Cardiac septum (tissue), 1 donor: ENCODE data around the gene ATP10A. TPM values are rescaled to one million over a fixed set of nuclear protein-coding genes. Genes with fewer than 3 reads are reported as not detected.
"Not testable (repeated sequence)": the region's sequence is repeated elsewhere in the genome, so short reads cannot be mapped to it uniquely, and the experiment has no call there.

Experiments used
- DNase-seq: peaks from one replicate; pipeline ENCODE4 v3.0.0-alpha.2; 2020; ENCODE audit warnings: low spot score
- intact Hi-C: fragments of 100-400 bp; cut with DNase I; formaldehyde crosslinking; loops from one replicate; pipeline ENCODE4 v1.14.0; 2022
- microRNA-seq: library from miRNA; unstranded; fragments of <30 nt; microRNA quantifications from one replicate; pipeline ENCODE4 v1.2.0, GENCODE V29; 2020
- total RNA-seq: library from RNA; stranded (reverse); fragmentation: NEBNext Ultra II Directional; extraction: Animal tissue kit (Norgen Biotek cat#: 25700); gene quantifications from one replicate; pipeline ENCODE4 v1.2.1, GENCODE V29; 2021
- donor health status: DM: no; HTN: no; CAD: no.

The ATP10A gene
- total RNA-seq, 1 donor from 2014 or later, result 0.94 TPM

DNA sequence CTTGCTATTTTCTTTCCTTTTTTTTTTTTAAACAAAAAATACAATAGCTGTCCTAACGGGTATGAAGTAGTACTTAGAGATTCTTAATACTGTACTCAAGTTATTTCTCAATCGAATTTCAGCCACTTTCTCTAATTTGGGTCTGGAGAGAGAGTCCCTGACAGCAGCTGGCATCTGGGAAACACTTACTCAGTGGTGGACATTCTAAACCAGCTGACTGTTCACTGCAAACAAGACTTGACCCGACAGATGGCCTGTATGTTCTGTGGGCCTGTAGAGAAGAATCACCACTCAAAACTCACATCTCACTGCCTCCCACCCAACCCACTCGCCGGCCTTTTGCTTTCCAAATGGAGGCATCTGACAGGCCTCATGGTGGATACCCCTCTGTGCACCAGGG lies 199.6 kb downstream of the ATP10A start:
- DNase-seq, result no peak
- intact Hi-C loops, result no loop called here

GRCh38 chr15:25661898-25662297 lies 201.2 kb downstream of the ATP10A start:
- DNase-seq, result no peak
- intact Hi-C loops, result no loop called here

- intact Hi-C loops, result no loop called here
- no peak for DNase-seq
These were observed 203.9 kb downstream of the ATP10A start for GRCh38 chr15:25659251-25659650.

DNA sequence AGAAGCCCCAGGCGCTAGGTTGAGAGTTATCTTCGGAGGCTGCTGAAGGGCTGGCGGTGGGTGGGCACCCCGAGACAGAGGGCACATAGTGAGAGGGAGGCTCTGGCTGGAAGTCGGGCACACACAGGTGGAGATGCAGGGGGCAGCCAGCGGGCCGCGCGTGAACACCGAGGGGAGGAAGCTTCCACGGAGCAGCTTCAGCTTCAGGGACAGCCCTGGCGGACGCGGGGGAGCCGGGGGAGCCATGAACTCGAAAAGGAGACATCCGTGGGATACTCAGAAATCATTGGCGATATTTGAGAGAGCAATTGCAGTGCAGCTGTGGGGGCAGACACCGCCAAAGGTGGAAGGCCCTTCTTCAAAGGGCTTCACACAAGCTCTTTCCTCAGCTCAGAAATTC lies 204.6 kb downstream of the ATP10A start:
- intact Hi-C loops, result no loop called here
- DNase-seq, result no peak

DNA sequence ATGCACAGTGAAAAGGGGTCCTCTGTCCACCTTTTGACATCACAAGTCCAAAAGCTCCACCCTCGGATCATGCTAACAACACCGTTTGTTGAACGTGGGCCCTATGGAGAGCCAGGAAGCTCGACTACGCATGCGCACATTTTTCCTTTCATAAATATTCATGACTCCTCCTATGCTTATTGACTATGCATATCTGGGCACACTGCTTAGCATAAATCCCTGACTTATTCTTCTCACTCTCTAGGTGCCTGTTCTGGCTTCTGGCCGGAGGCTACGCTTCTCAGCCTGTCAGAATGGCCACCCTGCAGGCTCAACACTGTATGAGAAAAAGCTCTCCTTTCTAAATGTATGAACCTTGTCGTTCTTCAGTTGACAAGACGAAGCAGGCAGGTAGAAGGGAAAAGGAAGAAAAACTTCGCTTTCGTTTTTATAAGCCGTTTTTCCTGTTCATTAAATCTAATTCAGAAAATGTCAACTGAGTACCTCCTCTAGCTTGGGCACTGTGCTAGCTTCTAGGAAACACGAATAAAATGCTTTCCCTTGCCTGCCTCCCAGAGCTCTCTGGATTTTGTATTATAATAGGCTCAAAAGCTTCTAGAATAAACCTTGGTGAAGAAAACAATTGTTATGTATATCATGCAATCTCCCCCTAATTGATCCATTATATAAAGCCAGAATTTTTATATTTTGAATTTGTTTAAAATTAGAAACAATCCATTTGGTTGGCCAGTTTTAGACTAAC lies 207.7 kb downstream of the ATP10A start:
- intact Hi-C loops, result no loop called here
- DNase-seq, result no peak

GRCh38 chr15:25653371-25653770 lies 209.8 kb downstream of the ATP10A start:
- intact Hi-C loops, result no loop called here
- DNase-seq, result no peak

GRCh38 chr15:25652704-25653103 lies 210.4 kb downstream of the ATP10A start:
- intact Hi-C loops, result no loop called here
- no peak for DNase-seq

DNA sequence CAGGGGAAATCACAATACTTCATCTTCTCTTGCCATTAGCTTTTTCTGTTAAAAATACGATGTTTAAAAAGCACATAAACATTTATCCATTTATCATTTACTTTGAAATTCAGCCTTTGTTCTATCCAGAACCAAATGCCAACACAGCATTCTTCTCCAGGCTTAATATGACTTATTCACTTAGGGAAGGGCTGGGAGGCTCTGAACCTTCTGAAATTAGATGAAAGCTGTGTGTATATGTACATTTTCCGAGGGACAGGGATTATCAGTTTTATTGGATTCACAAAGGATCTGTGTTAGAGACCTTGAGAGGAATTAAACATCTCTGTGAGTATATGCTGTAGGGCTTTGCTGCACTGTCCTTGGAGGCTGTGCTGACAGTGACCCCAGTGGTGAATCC lies 213.7 kb downstream of the ATP10A start:
- intact Hi-C loops, result no loop called here
- DNase-seq, result no peak

- no peak for DNase-seq
- intact Hi-C loops, result no loop called here
These were observed 220.0 kb downstream of the ATP10A start for GRCh38 chr15:25643120-25643519.

DNA sequence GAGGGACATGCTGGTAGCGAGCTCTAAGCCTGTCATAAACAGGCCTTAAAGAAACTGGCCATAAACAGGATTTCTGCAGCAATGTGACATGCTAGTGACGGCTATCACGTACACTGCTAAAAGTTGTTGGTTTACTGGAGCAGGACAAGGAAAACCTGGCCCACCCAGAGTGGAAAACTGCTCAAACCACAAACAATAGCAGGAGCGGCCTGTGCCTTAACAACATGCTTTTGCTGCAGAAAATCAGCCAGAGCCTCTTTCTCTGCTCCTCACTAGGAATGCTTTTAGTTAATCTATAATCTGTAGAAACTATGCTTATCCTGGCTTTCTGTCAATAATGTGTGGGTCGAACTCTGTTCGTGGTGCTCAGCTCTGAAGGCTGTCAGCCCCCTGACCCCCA lies 221.4 kb downstream of the ATP10A start:
- intact Hi-C loops, result no loop called here
- DNase-seq, result no peak

DNA sequence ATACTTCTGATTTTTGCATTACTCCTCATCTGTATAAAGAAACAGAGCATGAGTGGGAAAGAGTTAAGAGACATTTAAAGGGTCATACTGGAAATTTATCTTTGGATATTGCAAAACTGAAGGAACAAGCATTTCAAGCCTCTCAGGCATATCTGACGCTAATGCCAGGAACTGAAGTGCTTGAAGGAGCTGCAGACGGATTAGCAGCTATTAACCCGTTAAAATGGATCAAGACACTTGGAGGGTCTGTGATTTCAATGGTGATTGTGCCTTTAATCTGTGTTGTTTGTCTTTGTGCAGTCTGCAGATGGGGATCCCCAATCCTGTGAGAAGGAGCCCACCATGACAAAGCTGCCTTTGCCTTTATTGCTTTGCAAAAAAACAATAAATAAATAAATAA lies 221.8 kb downstream of the ATP10A start:
- intact Hi-C loops, result no loop called here
- no peak for DNase-seq

DNA sequence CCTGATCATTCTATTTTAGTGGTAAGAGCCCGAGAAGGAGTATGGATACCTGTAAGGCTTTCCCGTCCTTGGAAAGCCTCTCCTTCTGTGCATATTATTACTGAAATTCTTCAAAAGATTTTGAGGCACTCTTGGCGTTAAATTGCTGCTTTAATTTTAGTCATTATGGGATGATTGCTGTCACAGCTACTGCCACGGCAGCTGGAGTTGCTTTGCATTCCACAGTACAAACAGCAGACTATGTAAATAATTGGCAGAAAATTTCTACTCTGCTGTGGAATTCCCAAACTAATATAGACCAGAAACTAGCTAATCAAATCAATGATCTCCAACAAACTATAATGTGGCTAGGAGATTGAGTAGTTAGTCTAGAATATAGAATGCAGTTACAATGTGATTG lies 222.2 kb downstream of the ATP10A start:
- DNase-seq, intact Hi-C loops: not testable (repeated sequence)

- intact Hi-C loops, result no loop called here
- DNase-seq, result no peak
These were observed 222.7 kb downstream of the ATP10A start for GRCh38 chr15:25640381-25640780.

DNA sequence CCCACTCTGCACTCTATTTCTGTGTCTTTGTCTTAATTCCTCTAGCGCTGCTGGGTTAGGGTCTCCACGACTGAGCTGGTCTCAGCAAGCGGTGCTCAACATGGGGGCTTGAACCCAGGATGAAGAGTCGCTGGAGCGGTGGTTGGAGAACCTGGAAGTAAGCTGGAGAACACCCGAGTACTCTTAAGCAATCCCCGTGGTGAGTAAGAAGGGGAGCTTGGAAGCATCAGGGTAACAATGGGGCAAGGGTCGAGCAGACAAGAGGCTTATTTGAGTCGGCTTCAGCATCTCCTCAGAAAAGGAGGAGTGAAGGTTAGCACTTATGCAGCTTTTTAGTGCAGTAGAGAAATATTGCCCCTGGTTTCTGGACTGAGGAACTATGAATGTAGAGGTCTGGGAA lies 226.6 kb downstream of the ATP10A start:
- DNase-seq, intact Hi-C loops: not testable (repeated sequence)

GRCh38 chr15:25635191-25635590 lies 227.9 kb downstream of the ATP10A start:
- intact Hi-C loops, result no loop called here
- no peak for DNase-seq

DNA sequence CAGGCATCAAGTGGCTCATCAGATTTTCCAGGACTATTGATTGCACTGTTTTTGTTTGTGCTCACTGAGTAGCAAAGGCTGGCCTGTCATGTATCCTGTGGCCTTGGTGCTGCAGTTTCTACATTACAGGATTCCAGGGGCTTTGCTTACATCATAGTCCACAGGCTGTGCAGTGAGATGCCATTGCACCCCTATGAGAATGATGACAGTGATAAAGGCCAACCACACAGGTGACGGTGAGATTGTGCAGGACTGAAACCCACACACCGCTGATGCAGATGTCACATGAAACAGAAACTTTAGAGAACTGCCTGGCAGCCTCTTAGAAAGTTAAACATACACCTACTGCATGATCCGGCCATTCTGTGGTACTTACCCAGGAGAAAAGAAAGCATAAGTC lies 229.3 kb downstream of the ATP10A start:
- intact Hi-C loops, result no loop called here

GRCh38 chr15:25631971-25632370 lies 231.2 kb downstream of the ATP10A start:
- no peak for DNase-seq
- intact Hi-C loops, result no loop called here

More for the DNA sequence above, 229.3 kb downstream of the ATP10A start:
- DNase-seq, result no peak

Small RNA genes lying within 50 kb of the gene (microRNA-seq; reads per million reads assigned to microRNA genes)
- not detected for gene MIR4715
